ENCODE measurements around the gene CEP135.

DNA sequence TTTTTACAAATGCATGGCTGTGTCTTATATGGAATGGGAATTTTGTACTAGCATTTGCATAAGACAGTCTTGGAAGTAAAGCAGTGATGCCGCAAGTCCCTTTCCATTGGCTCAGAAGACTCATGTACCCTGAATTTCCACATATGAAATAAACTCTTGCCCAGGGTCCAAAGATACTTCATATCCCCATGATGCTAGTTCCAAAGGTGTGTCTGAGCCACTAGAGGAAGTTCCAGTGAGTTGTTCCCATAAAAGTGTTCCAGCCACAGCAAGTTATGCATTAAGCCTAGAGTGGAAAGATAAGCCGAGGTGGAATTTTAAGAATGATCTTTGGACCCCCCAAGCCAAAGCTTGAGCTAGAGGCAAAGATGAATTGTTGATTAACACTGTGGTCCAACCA, 9.3 kb upstream of the CEP135 start:
- TF ChIP-seq, protein P1, sequence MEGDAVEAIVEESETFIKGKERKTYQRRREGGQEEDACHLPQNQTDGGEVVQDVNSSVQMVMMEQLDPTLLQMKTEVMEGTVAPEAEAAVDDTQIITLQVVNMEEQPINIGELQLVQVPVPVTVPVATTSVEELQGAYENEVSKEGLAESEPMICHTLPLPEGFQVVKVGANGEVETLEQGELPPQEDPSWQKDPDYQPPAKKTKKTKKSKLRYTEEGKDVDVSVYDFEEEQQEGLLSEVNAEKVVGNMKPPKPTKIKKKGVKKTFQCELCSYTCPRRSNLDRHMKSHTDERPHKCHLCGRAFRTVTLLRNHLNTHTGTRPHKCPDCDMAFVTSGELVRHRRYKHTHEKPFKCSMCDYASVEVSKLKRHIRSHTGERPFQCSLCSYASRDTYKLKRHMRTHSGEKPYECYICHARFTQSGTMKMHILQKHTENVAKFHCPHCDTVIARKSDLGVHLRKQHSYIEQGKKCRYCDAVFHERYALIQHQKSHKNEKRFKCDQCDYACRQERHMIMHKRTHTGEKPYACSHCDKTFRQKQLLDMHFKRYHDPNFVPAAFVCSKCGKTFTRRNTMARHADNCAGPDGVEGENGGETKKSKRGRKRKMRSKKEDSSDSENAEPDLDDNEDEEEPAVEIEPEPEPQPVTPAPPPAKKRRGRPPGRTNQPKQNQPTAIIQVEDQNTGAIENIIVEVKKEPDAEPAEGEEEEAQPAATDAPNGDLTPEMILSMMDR (conservative IDR thresholded peaks at IDR 0.05; ENCODE audit: low read length) = no peak
- TF ChIP-seq EZH2phosphoT487 (IDR thresholded peaks at IDR 0.05; ENCODE audit: borderline replicate concordance, low read depth, low read length) = no peak

Data from OCI-LY7 (cell line).